SU-DHL-6 (cell line): Measurements from ENCODE around the gene RNU6-8.

ENCODE experiments used
- CTCF ChIP-seq: fragments of 200-600 bp; sonication (generic); IDR thresholded peaks from one replicate; pipeline ENCODE4 v1.5.1; 2017; ENCODE audit warnings: antibody characterized with exemption, mild to moderate bottlenecking, low read length, moderate library complexity; ENCODE audit not compliant: insufficient read depth, poor library complexity, severe bottlenecking
- EZH2phosphoT487 ChIP-seq: fragments of 200-600 bp; sonication (generic), shearing (Covaris generic); conservative IDR thresholded peaks from 2 replicates; pipeline ENCODE4 v1.6.1; 2018; ENCODE audit warnings: mild to moderate bottlenecking, antibody characterized with exemption, low read length, moderate library complexity, mixed read lengths

GRCh38 chr14:32201816-32202490, 1.1 kb downstream of the RNU6-8 start, which contains the start of gene RNU6-7:
- no peak for TF ChIP-seq CTCF
- TF ChIP-seq EZH2phosphoT487: no peak
